Hepatocyte (in vitro differentiated cells): Measurements from ENCODE around the gene CCDC51. TPM values are rescaled to one million over a fixed set of nuclear protein-coding genes. Genes with fewer than 3 reads are reported as not detected.

Experiments
- DNase-seq: peaks from one replicate; pipeline ENCODE4 v3.0.0-alpha.2; 2016; ENCODE audit warnings: low spot score
- H2AFZ ChIP-seq: fragments of 200-600 bp; sonication (generic); 2 replicates; pipeline ENCODE4 v1.6.0; 2016; ENCODE audit warnings: antibody characterized with exemption, mild to moderate bottlenecking
- H3K27ac ChIP-seq: fragments of 200-600 bp; sonication (generic); 2 replicates; pipeline ENCODE4 v1.5.1; 2016; ENCODE audit warnings: mild to moderate bottlenecking
- H3K27me3 ChIP-seq: fragments of 200-600 bp; sonication (generic); 2 replicates; pipeline ENCODE4 v1.6.1; 2016
- H3K36me3 ChIP-seq: fragments of 200-600 bp; sonication (generic); replicated peaks from 2 replicates; pipeline ENCODE4 v1.5.1; 2016; ENCODE audit warnings: low read depth; ENCODE audit not compliant: insufficient read depth
- H3K4me1 ChIP-seq: fragments of 200-600 bp; sonication (generic); 2 replicates; pipeline ENCODE4 v1.5.1; 2016; ENCODE audit warnings: mild to moderate bottlenecking, moderate library complexity; ENCODE audit not compliant: insufficient read depth
- H3K4me2 ChIP-seq: fragments of 200-600 bp; sonication (generic); 2 replicates; pipeline ENCODE4 v1.6.0; 2016
- H3K4me3 ChIP-seq: fragments of 200-600 bp; sonication (generic); 2 replicates; pipeline ENCODE4 v1.5.1; 2016; ENCODE audit warnings: mild to moderate bottlenecking
- H3K79me2 ChIP-seq: fragments of 200-600 bp; sonication (generic); 2 replicates; pipeline ENCODE4 v1.6.0; 2017; ENCODE audit warnings: mild to moderate bottlenecking
- H3K9me2 ChIP-seq: fragments of 200-600 bp; sonication (generic); replicated peaks from 2 replicates; pipeline ENCODE4 v1.6.0; 2017; ENCODE audit warnings: mild to moderate bottlenecking; ENCODE audit not compliant: insufficient read depth
- H3K9me3 ChIP-seq: fragments of 200-600 bp; sonication (generic); 2 replicates; pipeline ENCODE4 v1.5.1; 2016; ENCODE audit warnings: low read depth, mild to moderate bottlenecking
- H4K20me1 ChIP-seq: fragments of 200-600 bp; sonication (generic); 2 replicates; pipeline ENCODE4 v1.6.0; 2016; ENCODE audit warnings: mild to moderate bottlenecking; ENCODE audit not compliant: insufficient read depth, poor library complexity, severe bottlenecking
- EZH2 ChIP-seq: fragments of 200-600 bp; sonication (generic); IDR thresholded peaks from 2 replicates; pipeline ENCODE4 v1.6.1; 2016; ENCODE audit warnings: antibody characterized with exemption, mild to moderate bottlenecking, borderline replicate concordance
- EZH2phosphoT487 ChIP-seq: fragments of 200-600 bp; sonication (generic); IDR thresholded peaks from one replicate; pipeline ENCODE4 v1.6.1; 2018; ENCODE audit warnings: antibody characterized with exemption, mild to moderate bottlenecking, low read depth, moderate library complexity; ENCODE audit not compliant: unreplicated experiment, severe bottlenecking
- WGBS: methylation state at CpG from one replicate; pipeline ENCODE4 v1.1.6; 2016; ENCODE audit warnings: low lambda C conversion rate; ENCODE audit errors: missing lambda C conversion rate; 5-methylcytosine and 5-hydroxymethylcytosine counted together
- polyA plus RNA-seq: library from polyadenylated mRNA; unstranded; fragments of >200 nt; fragmentation: Nextera tagmentation; extraction: Ambion mirVana; gene quantifications from 2 replicates; pipeline ENCODE4 v1.2.1, GENCODE V29; 2016
- total RNA-seq: library from RNA; depleted of rRNA; stranded (reverse); fragments of >200 nt; gene quantifications from 2 replicates; pipeline ENCODE4 v1.2.3, GENCODE V29; 2014
- TF ChIP-seq, protein P1 (sequence below): fragments of 200-600 bp; sonication (generic); IDR thresholded peaks from 2 replicates; pipeline ENCODE4 v1.5.1; 2016; ENCODE audit warnings: antibody characterized with exemption, mild to moderate bottlenecking; ENCODE audit not compliant: poor library complexity

Gene CCDC51
- total and polyA plus RNA-seq, 2 experiments from 2014 or later, result 30.4 to 30.8 TPM

DNA sequence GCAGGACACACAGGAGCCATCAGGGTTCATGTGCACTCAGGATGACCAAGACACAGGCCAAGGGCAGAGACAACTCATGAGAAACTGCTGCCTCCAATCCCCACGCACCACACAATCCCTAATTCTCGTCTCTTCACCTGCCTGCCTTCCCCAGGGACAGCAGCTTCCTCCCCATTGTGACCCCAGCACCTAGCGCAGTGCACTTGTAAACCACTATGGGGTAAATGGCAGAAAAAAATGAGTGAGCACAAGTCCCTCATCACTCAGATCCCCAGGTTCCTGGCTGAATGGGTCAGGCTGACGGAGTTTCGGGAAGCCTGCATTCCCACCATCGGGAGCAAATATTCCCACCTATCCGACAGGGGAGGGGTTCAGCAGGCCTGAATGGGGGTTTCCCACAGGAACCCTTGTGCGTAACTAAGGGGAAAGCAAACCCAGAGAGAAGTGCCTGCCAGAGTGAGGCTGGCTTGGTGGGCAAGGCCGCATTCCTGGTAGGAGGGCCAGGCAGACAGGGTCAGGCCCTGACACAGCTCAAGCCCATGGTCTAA, 28.8 kb downstream of the CCDC51 start:
- no peak for DNase-seq
- Histone ChIP-seq H4K20me1 (no peaks in the 10 kb centered on the region), H3K27ac (no peak overlapping the region), H3K4me1 (no peaks in the 10 kb centered on the region), H3K4me2 (no peak overlapping the region), H3K79me2 (no peaks in the 10 kb centered on the region), H2AFZ (no peak overlapping the region), H3K4me3 (no peak overlapping the region), H3K9me3 (no peaks in the 10 kb centered on the region), H3K36me3 (no peaks in the 10 kb centered on the region), H3K27me3 (no peaks in the 10 kb centered on the region), H3K9me2 (no peaks in the 10 kb centered on the region)
- 98% methylated on average over 9 of the region's 9 CpGs for WGBS
- TF ChIP-seq, protein P1, sequence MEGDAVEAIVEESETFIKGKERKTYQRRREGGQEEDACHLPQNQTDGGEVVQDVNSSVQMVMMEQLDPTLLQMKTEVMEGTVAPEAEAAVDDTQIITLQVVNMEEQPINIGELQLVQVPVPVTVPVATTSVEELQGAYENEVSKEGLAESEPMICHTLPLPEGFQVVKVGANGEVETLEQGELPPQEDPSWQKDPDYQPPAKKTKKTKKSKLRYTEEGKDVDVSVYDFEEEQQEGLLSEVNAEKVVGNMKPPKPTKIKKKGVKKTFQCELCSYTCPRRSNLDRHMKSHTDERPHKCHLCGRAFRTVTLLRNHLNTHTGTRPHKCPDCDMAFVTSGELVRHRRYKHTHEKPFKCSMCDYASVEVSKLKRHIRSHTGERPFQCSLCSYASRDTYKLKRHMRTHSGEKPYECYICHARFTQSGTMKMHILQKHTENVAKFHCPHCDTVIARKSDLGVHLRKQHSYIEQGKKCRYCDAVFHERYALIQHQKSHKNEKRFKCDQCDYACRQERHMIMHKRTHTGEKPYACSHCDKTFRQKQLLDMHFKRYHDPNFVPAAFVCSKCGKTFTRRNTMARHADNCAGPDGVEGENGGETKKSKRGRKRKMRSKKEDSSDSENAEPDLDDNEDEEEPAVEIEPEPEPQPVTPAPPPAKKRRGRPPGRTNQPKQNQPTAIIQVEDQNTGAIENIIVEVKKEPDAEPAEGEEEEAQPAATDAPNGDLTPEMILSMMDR, result no peak
- TF ChIP-seq EZH2 (no peak), EZH2phosphoT487 (no peak)

DNA sequence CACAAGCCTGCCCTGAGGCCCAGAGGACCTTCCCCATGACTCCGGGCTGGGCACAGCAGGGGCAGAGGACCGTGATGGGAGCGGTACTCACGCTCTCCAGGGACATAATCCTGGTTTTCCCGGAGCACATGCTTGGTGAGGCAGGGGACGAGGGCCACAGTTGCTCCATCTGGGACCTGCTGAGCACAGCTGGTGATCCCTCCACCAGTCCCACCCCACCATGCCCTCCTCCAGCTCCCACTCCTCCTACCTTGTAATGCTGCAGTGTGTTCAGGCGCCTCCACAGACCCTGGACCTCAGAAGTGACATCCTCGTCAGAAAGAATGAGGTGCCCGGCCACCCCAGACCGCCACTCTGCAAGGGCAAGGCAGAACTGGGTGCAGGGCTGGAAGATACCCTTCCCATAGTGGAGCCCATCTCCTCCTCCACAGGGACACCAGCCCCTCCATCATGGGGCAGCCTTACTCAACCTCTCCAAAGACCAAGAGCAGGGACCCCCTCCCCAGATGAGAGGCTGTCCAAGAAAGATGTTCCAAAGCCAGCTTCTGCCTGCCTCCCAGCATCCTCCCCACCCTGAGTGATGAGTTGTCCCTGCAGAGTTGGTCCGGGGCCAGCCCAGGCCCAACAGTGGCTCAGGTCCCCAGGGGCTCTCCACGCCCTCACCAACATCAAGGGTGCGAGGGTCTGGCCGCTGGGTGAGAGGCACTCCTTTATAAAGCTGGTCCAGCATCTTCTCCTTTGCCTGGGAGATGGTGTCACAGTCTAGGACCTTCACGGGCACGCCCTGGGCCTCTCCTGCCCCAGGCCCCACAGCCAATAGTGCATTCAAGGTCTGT, 29.5 kb downstream of the CCDC51 start:
- no peak overlapping the region for H3K27ac ChIP-seq
- no peaks in the 10 kb centered on the region for H3K9me3 ChIP-seq
- H3K36me3 ChIP-seq, result no peaks in the 10 kb centered on the region
- H3K79me2 ChIP-seq, result no peaks in the 10 kb centered on the region
- TF ChIP-seq, protein P1, result no peak
- TF ChIP-seq EZH2, result no peak
- TF ChIP-seq EZH2phosphoT487, result no peak
- no peak for DNase-seq
- H4K20me1 ChIP-seq, result no peaks in the 10 kb centered on the region
- H3K27me3 ChIP-seq, result no peaks in the 10 kb centered on the region
- H3K9me2 ChIP-seq, result no peaks in the 10 kb centered on the region
- H3K4me1 ChIP-seq, result no peaks in the 10 kb centered on the region
- H3K4me2 ChIP-seq, result no peak overlapping the region
- no peak overlapping the region for H2AFZ ChIP-seq
- no peak overlapping the region for H3K4me3 ChIP-seq
- WGBS, result 99% methylated on average over 14 of the region's 16 CpGs

DNA sequence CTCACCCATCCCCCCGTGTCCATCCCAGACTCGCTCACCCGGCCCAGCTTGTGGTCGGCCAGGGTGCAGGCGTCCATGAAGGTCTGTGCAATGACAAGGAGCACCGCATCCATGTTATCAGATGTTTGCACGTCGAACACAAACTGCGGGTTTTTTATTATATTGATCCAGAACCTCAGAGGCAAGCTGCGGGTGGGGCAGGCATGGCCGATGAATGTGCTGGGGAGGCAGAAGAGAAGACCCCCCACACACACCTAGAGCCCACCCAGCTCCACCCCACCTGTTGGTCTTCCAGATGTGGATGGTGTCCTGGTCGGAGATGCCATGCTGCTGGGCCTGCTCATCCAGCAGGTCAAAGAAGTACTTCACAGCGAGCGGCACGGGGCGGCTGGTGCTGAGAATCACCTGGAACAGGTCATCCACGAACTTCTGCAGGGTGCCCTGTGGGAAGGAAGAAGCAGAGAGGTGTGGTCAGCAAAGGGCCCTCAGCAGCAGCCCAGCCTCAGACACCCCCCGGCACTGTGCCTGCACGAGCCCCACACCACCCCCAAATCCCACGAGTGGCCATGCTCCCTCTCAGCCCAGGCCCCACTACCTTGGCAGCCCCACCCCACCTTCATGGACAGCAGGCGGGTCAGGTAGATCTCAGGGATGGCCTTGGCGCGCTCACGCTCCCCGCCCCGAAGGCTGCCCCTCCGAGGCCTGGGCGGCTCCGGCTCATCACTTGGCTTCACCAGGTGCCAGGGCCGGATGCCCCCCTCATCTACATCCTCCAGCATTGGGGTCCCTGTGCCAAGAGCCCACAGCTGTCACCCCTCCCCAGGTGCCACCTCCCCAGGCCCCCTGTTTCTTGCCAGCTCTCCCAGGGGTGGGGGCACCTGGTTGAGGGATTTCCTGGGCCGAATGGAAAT, 30.4 kb downstream of the CCDC51 start:
- WGBS, result 96% methylated on average over 27 of the region's 31 CpGs

More for the DNA sequence above, 30.4 kb downstream of the CCDC51 start:
- Histone ChIP-seq H3K27ac (no peak overlapping the region), H4K20me1 (no peaks in the 10 kb centered on the region), H3K4me1 (no peaks in the 10 kb centered on the region), H3K27me3 (no peaks in the 10 kb centered on the region), H2AFZ (no peak overlapping the region), H3K9me2 (no peaks in the 10 kb centered on the region), H3K36me3 (no peaks in the 10 kb centered on the region), H3K79me2 (no peaks in the 10 kb centered on the region), H3K4me2 (no peak overlapping the region), H3K9me3 (no peaks in the 10 kb centered on the region), H3K4me3 (no peak overlapping the region)
- TF ChIP-seq EZH2, result no peak
- no peak for TF ChIP-seq EZH2phosphoT487
- TF ChIP-seq, protein P1, result no peak
- no peak for DNase-seq
